CD4-positive, alpha-beta T cell treated with Interleukin-10 for 1 hour (primary cell): ENCODE results near the gene COL6A1.
"Not testable (repeated sequence)": the region's sequence is repeated elsewhere in the genome, so short reads cannot be mapped to it uniquely, and the experiment has no call there.

Source experiments
- DNase-seq: peaks from one replicate; pipeline ENCODE4 v3.0.0-alpha.2; 2020

The COL6A1 gene

DNA sequence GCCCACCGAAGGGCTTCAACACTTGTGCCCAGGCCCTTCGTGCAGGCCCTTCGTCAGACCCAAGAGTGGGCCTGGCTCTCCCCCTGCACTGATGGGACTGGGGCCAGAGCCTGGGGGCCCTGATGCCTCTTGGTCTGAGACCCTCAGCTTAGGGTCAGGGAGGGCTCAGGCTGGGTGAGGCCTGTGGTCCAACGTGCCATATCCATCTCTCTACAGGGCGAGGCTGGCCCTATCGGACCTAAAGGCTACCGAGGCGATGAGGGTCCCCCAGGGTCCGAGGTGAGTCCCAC lies 15.6 kb downstream of the COL6A1 start:
- no peak for DNase-seq

DNA sequence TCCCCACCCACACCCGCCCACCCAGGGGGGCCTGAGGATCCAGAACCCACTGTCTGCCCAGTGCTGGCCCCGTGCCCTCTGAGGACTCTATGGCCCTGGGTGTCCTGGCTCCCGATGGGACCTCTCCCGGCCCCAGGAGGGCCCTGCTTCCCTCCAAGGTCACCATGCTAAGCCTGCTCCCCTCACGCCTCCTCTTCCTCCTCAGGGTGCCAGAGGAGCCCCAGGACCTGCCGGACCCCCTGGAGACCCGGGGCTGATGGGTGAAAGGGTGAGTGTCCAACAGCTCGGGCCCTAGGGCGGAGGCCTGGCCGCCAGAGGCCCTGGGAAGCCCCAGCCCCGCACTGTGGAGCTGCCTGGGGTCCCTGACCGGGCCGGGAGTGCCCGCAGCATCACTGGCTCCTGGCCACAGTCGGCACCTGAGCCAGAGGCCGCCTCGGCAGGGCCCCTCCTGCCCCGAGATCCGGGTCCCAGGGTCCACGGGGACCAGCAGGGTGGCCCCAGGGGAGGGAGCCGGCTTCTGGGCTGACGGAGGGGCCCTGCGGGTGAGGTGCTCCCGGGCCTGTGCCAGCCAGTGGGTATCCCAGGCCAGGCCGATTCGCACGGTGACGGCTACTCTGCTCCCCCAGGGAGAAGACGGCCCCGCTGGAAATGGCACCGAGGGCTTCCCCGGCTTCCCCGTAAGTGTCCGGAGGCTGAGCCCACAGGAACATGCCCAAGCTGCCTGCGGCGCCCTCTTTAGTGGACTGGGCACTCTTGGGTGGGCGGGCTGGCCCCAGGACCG lies 16.1 kb downstream of the COL6A1 start:
- no peak for DNase-seq

DNA sequence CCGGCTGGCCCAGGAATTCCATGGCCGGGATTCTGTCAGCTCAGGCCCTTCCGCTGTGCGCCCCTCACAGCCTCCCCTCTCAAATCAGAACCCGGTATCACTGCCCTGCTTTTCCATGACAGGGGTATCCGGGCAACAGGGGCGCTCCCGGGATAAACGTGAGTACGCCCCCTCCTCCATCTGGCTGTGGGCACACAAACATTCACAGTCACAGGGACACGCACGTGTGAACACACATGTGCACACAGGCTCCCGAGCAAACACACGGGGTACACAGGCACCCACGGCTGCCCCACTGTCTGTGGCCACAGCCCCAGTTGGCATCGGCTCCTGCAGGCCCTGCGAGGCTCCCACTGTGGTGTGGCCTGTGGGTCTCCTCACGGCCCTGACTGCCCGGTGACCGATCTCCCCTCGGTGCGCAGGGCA lies 16.7 kb downstream of the COL6A1 start:
- no peak for DNase-seq

GRCh38 chr21:45998871-45999580 lies 17.5 kb downstream of the COL6A1 start:
- DNase-seq: no peak

DNA sequence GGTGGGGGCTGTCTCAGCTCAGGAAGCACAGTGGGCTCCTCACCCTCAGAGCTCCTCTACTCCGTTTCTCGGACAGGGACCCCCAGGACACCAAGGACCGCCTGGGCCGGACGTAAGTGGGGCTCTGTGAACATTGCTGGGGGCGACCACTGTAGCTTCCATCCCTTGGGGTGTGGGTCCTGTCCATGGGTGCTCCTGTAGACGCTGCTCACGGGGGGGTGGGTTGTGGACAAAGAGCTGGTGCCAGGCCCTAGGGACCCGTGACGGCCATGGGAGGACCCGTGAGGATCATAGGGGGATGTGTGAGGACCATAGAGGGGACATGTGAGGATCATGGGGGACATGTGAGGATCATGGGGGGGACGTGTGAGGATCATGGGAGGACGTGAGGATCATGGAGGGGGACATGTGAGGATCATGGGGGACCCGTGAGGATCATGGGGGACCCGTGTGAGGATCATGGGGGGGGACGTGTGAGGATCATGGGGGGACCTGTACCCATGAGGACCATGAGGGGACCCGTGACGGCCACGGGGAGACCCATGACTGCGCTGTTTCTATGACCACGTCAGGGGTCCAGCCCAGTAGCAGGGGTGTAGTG lies 18.1 kb downstream of the COL6A1 start:
- DNase-seq: no peak

DNA sequence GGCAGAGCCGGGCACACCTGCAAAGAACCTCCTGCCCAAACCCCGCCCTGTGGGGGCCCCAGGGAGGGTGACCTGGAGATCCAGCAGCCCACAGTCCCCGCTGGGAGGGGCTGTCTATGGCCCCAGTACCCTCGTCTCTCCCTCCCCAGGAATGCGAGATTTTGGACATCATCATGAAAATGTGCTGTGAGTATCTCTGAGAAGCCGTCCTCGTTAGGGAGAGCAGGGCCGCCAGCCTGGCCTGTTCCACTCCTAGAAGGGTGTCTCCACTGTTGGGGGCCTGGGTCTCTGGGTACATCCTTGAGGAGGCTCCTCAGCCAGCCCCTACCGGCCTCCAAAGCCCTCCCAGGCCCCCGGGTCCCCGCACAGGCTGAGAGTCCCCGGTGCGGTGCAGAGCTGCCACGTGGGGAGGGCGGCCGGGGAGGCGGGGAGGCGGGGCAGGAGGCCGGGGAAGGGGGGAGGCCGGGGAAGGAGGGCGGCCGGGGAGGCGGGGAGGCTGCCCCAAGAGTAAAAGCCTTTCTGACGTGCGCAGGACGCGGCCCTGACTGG lies 18.7 kb downstream of the COL6A1 start:
- DNase-seq: no peak

- DNase-seq: no peak
Observed at GRCh38 chr21:46000731-46001641, 19.4 kb downstream of the COL6A1 start.

DNA sequence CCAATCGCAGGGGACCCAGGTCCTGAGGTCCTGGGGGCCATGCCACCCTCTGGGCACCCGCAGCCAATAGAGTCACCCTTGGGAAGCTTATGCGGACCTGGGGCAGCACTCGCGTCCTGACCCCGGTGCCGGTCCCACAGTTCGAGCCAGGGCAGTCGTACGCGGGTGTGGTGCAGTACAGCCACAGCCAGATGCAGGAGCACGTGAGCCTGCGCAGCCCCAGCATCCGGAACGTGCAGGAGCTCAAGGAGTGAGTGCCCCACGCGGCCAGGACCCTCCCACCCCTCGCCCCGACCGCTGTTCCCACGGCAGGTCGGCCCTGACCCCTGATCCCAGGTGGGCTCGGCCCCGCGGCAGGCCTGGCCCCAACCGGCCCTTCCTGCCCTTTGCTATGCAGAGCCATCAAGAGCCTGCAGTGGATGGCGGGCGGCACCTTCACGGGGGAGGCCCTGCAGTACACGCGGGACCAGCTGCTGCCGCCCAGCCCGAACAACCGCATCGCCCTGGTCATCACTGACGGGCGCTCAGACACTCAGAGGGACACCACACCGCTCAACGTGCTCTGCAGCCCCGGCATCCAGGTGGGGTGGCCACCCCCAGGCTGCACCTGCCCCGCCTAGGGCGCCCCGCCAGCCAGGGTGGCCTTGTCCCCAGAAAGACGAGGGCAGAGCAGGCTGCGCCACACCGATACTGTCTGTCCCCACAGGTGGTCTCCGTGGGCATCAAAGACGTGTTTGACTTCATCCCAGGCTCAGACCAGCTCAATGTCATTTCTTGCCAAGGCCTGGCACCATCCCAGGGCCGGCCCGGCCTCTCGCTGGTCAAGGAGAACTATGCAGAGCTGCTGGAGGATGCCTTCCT lies 20.5 kb downstream of the COL6A1 start:
- no peak for DNase-seq

DNA sequence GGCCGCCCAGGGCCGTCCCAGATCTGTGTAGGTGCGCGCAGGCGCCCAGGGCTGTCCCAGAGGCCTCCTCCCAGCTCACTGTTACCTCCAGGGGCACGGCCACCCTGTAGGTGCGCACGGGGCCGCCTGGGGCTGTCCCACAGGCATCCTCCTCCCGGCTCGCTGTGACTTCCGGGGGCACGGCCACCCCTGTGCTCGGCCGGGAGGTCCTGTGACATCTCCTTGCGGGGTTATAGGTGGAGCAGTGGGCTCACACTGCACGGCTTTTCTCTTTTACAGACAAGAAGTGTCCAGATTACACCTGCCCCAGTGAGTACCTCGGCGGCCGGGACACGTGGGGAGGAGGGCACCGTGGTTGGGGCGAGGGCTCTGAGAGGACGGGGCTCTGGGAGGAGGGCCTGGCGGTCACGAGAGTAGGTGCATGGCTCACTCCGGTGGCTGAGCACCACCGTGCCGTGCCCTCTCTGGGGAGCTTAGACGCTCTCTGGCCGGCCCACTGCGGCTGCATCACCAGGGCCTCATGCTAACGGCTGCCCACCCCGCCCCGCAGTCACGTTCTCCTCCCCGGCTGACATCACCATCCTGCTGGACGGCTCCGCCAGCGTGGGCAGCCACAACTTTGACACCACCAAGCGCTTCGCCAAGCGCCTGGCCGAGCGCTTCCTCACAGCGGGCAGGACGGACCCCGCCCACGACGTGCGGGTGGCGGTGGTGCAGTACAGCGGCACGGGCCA lies 21.4 kb downstream of the COL6A1 start:
- DNase-seq: no peak

DNA sequence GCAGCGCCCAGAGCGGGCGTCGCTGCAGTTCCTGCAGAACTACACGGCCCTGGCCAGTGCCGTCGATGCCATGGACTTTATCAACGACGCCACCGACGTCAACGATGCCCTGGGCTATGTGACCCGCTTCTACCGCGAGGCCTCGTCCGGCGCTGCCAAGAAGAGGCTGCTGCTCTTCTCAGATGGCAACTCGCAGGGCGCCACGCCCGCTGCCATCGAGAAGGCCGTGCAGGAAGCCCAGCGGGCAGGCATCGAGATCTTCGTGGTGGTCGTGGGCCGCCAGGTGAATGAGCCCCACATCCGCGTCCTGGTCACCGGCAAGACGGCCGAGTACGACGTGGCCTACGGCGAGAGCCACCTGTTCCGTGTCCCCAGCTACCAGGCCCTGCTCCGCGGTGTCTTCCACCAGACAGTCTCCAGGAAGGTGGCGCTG lies 22.0 kb downstream of the COL6A1 start:
- no peak for DNase-seq

- no peak for DNase-seq
Observed at GRCh38 chr21:46004168-46004861, 22.7 kb downstream of the COL6A1 start.

DNA sequence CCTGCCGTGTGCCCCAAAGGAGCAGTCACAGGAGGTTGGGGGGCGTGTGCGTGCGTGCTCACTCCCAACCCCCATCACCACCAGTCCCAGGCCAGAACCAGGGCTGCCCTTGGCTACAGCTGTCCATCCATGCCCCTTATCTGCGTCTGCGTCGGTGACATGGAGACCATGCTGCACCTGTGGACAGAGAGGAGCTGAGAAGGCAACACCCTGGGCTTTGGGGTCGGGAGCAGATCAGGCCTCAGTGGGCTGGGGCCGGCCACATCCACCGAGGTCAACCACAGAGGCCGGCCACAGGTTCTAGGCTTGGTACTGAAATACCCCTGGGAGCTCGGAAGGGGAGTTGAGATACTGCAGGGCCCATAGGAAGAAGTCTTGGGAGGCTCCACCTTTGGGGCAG lies 23.5 kb downstream of the COL6A1 start:
- no peak for DNase-seq

GRCh38 chr21:46005481-46005881 lies 23.9 kb downstream of the COL6A1 start:
- DNase-seq: no peak

DNA sequence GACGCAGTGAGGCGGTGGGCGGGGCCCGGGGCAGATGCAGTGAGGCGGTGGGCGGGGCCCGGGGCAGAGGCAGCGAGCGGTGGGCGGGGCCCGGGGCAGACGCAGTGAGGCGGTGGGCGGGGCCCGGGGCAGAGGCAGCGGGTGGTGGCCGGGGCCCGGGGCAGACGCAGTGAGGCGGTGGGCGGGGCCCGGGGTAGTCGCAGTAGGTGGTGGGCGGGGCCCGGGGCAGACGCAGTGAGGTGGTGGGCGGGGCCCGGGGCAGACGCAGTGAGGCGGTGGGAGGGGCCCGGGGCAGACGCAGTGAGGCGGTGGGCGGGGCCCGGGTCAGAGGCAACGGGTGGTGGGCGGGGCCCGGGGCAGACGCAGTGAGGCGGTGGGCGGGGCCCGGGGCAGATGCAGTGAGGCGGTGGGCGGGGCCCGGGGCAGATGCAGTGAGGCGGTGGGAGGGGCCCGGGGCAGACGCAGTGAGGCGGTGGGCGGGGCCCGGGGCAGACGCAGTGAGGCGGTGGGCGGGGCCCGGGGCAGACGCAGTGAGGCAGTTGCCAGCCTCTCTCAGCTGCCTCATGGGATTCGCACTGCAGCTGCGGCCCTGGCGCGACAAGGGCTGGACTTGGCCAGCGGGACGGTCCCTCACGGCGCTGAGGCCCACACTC lies 24.4 kb downstream of the COL6A1 start:
- not testable (repeated sequence) for DNase-seq

GRCh38 chr21:46006547-46007491 lies 25.2 kb downstream of the COL6A1 start:
- no peak for DNase-seq

DNA sequence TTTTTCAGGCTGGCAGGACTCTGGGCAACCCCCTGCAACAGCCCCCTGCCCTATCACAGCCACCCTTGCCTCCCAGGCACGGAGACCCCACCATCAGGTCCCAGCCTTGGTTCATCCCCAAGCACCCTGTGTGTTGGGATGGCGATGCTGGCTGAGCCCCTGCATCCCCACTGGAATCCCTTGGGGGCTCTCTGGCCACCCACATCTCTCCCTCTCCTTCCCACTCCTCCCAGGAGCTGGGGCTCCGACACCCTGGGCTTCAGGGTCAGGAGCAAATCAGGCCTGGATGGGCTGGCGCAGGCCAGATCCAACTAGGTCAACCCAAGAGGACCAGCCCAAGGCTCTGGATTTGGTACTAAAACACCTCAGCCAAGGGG lies 25.9 kb downstream of the COL6A1 start:
- no peak for DNase-seq

DNA sequence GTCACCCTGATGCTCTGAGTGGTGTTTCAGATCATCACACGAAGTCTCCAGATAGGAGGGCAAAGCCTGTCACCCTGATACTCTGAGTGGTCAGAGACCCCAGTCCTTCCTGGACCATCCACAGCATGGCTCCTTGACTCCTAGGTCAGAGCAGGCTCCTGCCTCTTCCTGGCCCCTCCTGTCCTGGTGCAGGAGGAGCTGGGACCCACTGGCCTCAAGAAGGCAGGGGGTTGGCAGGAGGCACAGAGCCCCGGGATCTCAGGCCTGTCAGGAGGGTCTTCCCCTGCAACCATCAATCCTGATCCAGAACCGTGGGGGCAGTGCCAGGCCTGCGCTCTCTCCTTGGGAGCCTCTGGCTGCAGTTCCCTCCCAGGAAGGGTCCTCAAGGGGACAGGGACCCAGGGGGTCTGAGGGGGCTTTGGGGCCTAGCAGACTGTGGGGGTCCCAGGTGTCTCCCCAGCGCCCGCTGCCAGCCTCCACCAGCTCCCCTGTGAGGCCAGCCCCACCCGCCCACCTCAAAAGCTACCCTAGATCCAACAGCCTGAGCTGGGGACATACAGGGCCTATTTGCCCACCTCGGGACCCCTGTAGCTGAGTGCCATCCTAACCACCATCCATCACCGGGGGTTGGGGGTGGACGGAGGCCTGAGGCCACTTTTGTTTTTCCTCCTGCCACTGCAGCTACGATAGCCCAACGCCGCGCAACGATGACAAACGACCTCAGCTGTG lies 27.5 kb downstream of the COL6A1 start:
- DNase-seq: no peak
